Rectal smooth muscle tissue (tissue), 1 donor: ENCODE results near the gene RIC3.

Experiments
- H3K27ac ChIP-seq: one replicate; pipeline ENCODE4 v1.7.0; 2013; ENCODE audit warnings: low read depth, low read length, inconsistent platforms
- H3K27me3 ChIP-seq: one replicate; pipeline ENCODE4 v1.7.0; 2013; ENCODE audit warnings: low read length; ENCODE audit not compliant: control insufficient read depth, insufficient read depth
- H3K36me3 ChIP-seq: one replicate; pipeline ENCODE4 v1.7.0; 2013; ENCODE audit warnings: low read length; ENCODE audit not compliant: control insufficient read depth, insufficient read depth
- H3K4me1 ChIP-seq: one replicate; pipeline ENCODE4 v1.7.0; 2013; ENCODE audit warnings: low read length; ENCODE audit not compliant: control insufficient read depth, insufficient read depth
- H3K4me3 ChIP-seq: one replicate; pipeline ENCODE4 v1.7.0; 2013; ENCODE audit warnings: low read length
- H3K9ac ChIP-seq: one replicate; pipeline ENCODE4 v1.7.0; 2013; ENCODE audit warnings: low read length

The RIC3 gene

GRCh38 chr11:8098879-8099278, 69.9 kb downstream of the RIC3 start:
- Histone ChIP-seq H3K4me1 (no peaks in the 10 kb centered on the region), H3K9ac (no peak overlapping the region), H3K36me3 (peaks cover 2% of the 10 kb centered on the region), H3K27me3 (no peaks in the 10 kb centered on the region), H3K27ac (no peak overlapping the region), H3K4me3 (no peak overlapping the region)

GRCh38 chr11:8098361-8098760, 70.5 kb downstream of the RIC3 start:
- H3K27ac ChIP-seq = no peak overlapping the region
- no peaks in the 10 kb centered on the region for H3K4me1 ChIP-seq
- no peak overlapping the region for H3K9ac ChIP-seq
- H3K36me3 ChIP-seq = peaks cover 2% of the 10 kb centered on the region
- no peaks in the 10 kb centered on the region for H3K27me3 ChIP-seq
- no peak overlapping the region for H3K4me3 ChIP-seq

GRCh38 chr11:8097926-8098325, 70.9 kb downstream of the RIC3 start:
- no peak overlapping the region for H3K4me3 ChIP-seq
- no peak overlapping the region for H3K27ac ChIP-seq
- no peaks in the 10 kb centered on the region for H3K27me3 ChIP-seq
- no peaks in the 10 kb centered on the region for H3K4me1 ChIP-seq
- no peak overlapping the region for H3K9ac ChIP-seq
- peaks cover 2% of the 10 kb centered on the region for H3K36me3 ChIP-seq

GRCh38 chr11:8097468-8097867, 71.4 kb downstream of the RIC3 start:
- Histone ChIP-seq H3K9ac (no peak overlapping the region), H3K36me3 (no peaks in the 10 kb centered on the region), H3K27me3 (no peaks in the 10 kb centered on the region), H3K4me3 (no peak overlapping the region), H3K4me1 (no peaks in the 10 kb centered on the region), H3K27ac (no peak overlapping the region)

GRCh38 chr11:8097062-8097461, 71.8 kb downstream of the RIC3 start:
- no peaks in the 10 kb centered on the region for H3K4me1 ChIP-seq
- H3K27ac ChIP-seq = no peak overlapping the region
- no peak overlapping the region for H3K9ac ChIP-seq
- H3K27me3 ChIP-seq = no peaks in the 10 kb centered on the region
- H3K4me3 ChIP-seq = no peak overlapping the region
- no peaks in the 10 kb centered on the region for H3K36me3 ChIP-seq

- no peak overlapping the region for H3K9ac ChIP-seq
- no peaks in the 10 kb centered on the region for H3K36me3 ChIP-seq
- H3K4me3 ChIP-seq = no peak overlapping the region
- no peaks in the 10 kb centered on the region for H3K27me3 ChIP-seq
- no peak overlapping the region for H3K27ac ChIP-seq
- H3K4me1 ChIP-seq = no peaks in the 10 kb centered on the region
These were observed 72.2 kb downstream of the RIC3 start for GRCh38 chr11:8096575-8096974.

GRCh38 chr11:8095806-8096522, 72.9 kb downstream of the RIC3 start:
- H3K4me3 ChIP-seq = no peak overlapping the region
- H3K4me1 ChIP-seq = no peaks in the 10 kb centered on the region
- no peak overlapping the region for H3K9ac ChIP-seq
- H3K27ac ChIP-seq = no peak overlapping the region
- no peaks in the 10 kb centered on the region for H3K36me3 ChIP-seq
- no peaks in the 10 kb centered on the region for H3K27me3 ChIP-seq

GRCh38 chr11:8095371-8095770, 73.5 kb downstream of the RIC3 start:
- H3K9ac ChIP-seq = no peak overlapping the region
- no peaks in the 10 kb centered on the region for H3K27me3 ChIP-seq
- no peaks in the 10 kb centered on the region for H3K4me1 ChIP-seq
- no peak overlapping the region for H3K4me3 ChIP-seq
- H3K27ac ChIP-seq = no peak overlapping the region
- no peaks in the 10 kb centered on the region for H3K36me3 ChIP-seq

- no peak overlapping the region for H3K4me3 ChIP-seq
- no peak overlapping the region for H3K9ac ChIP-seq
These were observed 74.2 kb downstream of the RIC3 start for GRCh38 chr11:8094656-8095055.

GRCh38 chr11:8093931-8094575, 74.8 kb downstream of the RIC3 start:
- Histone ChIP-seq H3K9ac (no peak overlapping the region), H3K4me3 (no peak overlapping the region), H3K36me3 (no peaks in the 10 kb centered on the region), H3K27ac (no peak overlapping the region), H3K4me1 (no peaks in the 10 kb centered on the region), H3K27me3 (no peaks in the 10 kb centered on the region)

More at GRCh38 chr11:8094656-8095055, 74.2 kb downstream of the RIC3 start:
- no peaks in the 10 kb centered on the region for H3K4me1 ChIP-seq
- H3K27me3 ChIP-seq = no peaks in the 10 kb centered on the region
- H3K27ac ChIP-seq = no peak overlapping the region
- no peaks in the 10 kb centered on the region for H3K36me3 ChIP-seq

- Histone ChIP-seq H3K36me3 (no peaks in the 10 kb centered on the region), H3K27ac (no peak overlapping the region), H3K27me3 (no peaks in the 10 kb centered on the region), H3K4me1 (no peaks in the 10 kb centered on the region), H3K9ac (no peak overlapping the region), H3K4me3 (no peak overlapping the region)
These were observed 76.0 kb downstream of the RIC3 start for GRCh38 chr11:8092587-8093424.

- Histone ChIP-seq H3K36me3 (no peaks in the 10 kb centered on the region), H3K27ac (no peak overlapping the region), H3K9ac (no peak overlapping the region), H3K4me1 (no peaks in the 10 kb centered on the region), H3K4me3 (no peak overlapping the region), H3K27me3 (no peaks in the 10 kb centered on the region)
These were observed 77.1 kb downstream of the RIC3 start for GRCh38 chr11:8091721-8092120.
